Loucy (cell line): ENCODE measurements around the gene GSTA1.
"Not testable (repeated sequence)": the region's sequence is repeated elsewhere in the genome, so short reads cannot be mapped to it uniquely, and the experiment has no call there.

Source experiments
- H2AFZ ChIP-seq: fragments of 200-600 bp; sonication (generic); 2 replicates; pipeline ENCODE4 v1.6.0; 2016; ENCODE audit warnings: antibody characterized with exemption, mild to moderate bottlenecking, low read length, moderate library complexity
- H3F3A ChIP-seq: fragments of 200-600 bp; 2 replicates; pipeline ENCODE4 v1.6.0; 2016; ENCODE audit warnings: antibody characterized with exemption, low read depth, mild to moderate bottlenecking
- H3K27me3 ChIP-seq: fragments of 200-600 bp; sonication (generic); 2 replicates; pipeline ENCODE4 v1.6.1; 2014; ENCODE audit warnings: low read length, mild to moderate bottlenecking; ENCODE audit not compliant: insufficient read depth, poor library complexity, severe bottlenecking
- H3K36me3 ChIP-seq: fragments of 200-600 bp; sonication (generic); 2 replicates; pipeline ENCODE4 v1.6.1; 2016; ENCODE audit warnings: low read length; ENCODE audit not compliant: insufficient read depth
- H3K4me1 ChIP-seq: fragments of 200-600 bp; sonication (generic); 2 replicates; pipeline ENCODE4 v1.5.1; 2014; ENCODE audit warnings: low read length, mild to moderate bottlenecking; ENCODE audit not compliant: insufficient read depth, poor library complexity, severe bottlenecking
- H3K4me2 ChIP-seq: fragments of 200-600 bp; sonication (generic); 2 replicates; pipeline ENCODE4 v1.6.0; 2014; ENCODE audit warnings: antibody characterized with exemption, low read length, low read depth, mild to moderate bottlenecking; ENCODE audit not compliant: poor library complexity, severe bottlenecking
- H3K4me3 ChIP-seq: fragments of 200-600 bp; sonication (generic); 2 replicates; pipeline ENCODE4 v1.5.1; 2014; ENCODE audit warnings: low read length, mild to moderate bottlenecking, mixed read lengths; ENCODE audit not compliant: poor library complexity, severe bottlenecking
- H3K79me2 ChIP-seq: fragments of 200-600 bp; sonication (generic); 2 replicates; pipeline ENCODE4 v1.6.1; 2014; ENCODE audit warnings: low read length; ENCODE audit not compliant: insufficient read depth
- H3K9ac ChIP-seq: fragments of 200-600 bp; sonication (generic); 2 replicates; pipeline ENCODE4 v1.6.0; 2014; ENCODE audit warnings: mild to moderate bottlenecking, low read depth, low read length, moderate library complexity; ENCODE audit not compliant: poor library complexity, severe bottlenecking
- H3K9me2 ChIP-seq: fragments of 200-600 bp; sonication (generic); replicated peaks from 2 replicates; pipeline ENCODE4 v1.6.1; 2016; ENCODE audit warnings: low read depth, low read length, mixed read lengths
- H3K9me3 ChIP-seq: fragments of 200-600 bp; sonication (generic); 2 replicates; pipeline ENCODE4 v1.6.1; 2014; ENCODE audit warnings: mild to moderate bottlenecking, antibody characterized with exemption, low read length, low read depth; ENCODE audit not compliant: insufficient read depth
- H4K20me1 ChIP-seq: fragments of 200-600 bp; sonication (generic); 2 replicates; pipeline ENCODE4 v1.6.0; 2014; ENCODE audit warnings: antibody characterized with exemption, low read length, mild to moderate bottlenecking; ENCODE audit not compliant: insufficient read depth, poor library complexity, severe bottlenecking
- CTCF ChIP-seq: fragments of 200-600 bp; sonication (generic); conservative IDR thresholded peaks from 2 replicates; pipeline ENCODE4 v1.5.1; 2014; ENCODE audit warnings: mild to moderate bottlenecking, antibody characterized with exemption, low read length
- EZH2phosphoT487 ChIP-seq: fragments of 200-600 bp; IDR thresholded peaks from 2 replicates; pipeline ENCODE4 v1.6.1; 2018; ENCODE audit warnings: antibody characterized with exemption, mild to moderate bottlenecking, moderate library complexity, borderline replicate concordance

Gene GSTA1

GRCh38 chr6:52767658-52768057, 36.0 kb downstream of the GSTA1 start:
- H3K9me2 ChIP-seq, H3F3A ChIP-seq, H2AFZ ChIP-seq, H3K9me3 ChIP-seq, H3K4me2 ChIP-seq, H3K79me2 ChIP-seq, H3K4me1 ChIP-seq, H4K20me1 ChIP-seq, H3K4me3 ChIP-seq, H3K36me3 ChIP-seq, H3K9ac ChIP-seq, H3K27me3 ChIP-seq: not testable (repeated sequence)

GRCh38 chr6:52763322-52763916, 40.2 kb downstream of the GSTA1 start, which contains the start of gene GSTA2:
Gene GSTA2, minus strand, starts transcription at chr6:52763475. Its CDS starts 5,528 bp downstream, at chr6:52757947.
- not testable (repeated sequence) for H3K4me1 ChIP-seq, H3K9me3 ChIP-seq, H3K9me2 ChIP-seq, H3K4me2 ChIP-seq, H3K27me3 ChIP-seq, H2AFZ ChIP-seq, H3K9ac ChIP-seq, H3F3A ChIP-seq, H4K20me1 ChIP-seq, H3K4me3 ChIP-seq, H3K79me2 ChIP-seq, H3K36me3 ChIP-seq

GRCh38 chr6:52761673-52762491, 41.7 kb downstream of the GSTA1 start:
- H4K20me1 ChIP-seq, H3K4me2 ChIP-seq, H3K9ac ChIP-seq, H3K4me1 ChIP-seq, H3K9me2 ChIP-seq, H3K36me3 ChIP-seq, H3K79me2 ChIP-seq, H3F3A ChIP-seq, H3K4me3 ChIP-seq, H3K9me3 ChIP-seq, H3K27me3 ChIP-seq, H2AFZ ChIP-seq: not testable (repeated sequence)

- Histone ChIP-seq H3K4me2 (no peak overlapping the region), H3F3A (no peaks in the 10 kb centered on the region), H3K27me3 (no peaks in the 10 kb centered on the region), H3K9me3 (no peaks in the 10 kb centered on the region), H3K4me1 (no peaks in the 10 kb centered on the region), H3K9me2 (no peaks in the 10 kb centered on the region), H3K4me3 (no peak overlapping the region), H4K20me1 (no peaks in the 10 kb centered on the region), H3K36me3 (no peaks in the 10 kb centered on the region), H3K79me2 (no peaks in the 10 kb centered on the region), H2AFZ (no peak overlapping the region), H3K9ac (no peak overlapping the region)
- TF ChIP-seq CTCF (no peak), EZH2phosphoT487 (no peak)
Measured at GRCh38 chr6:52760105-52760765, 43.4 kb downstream of the GSTA1 start.
